ENCODE results near the gene TJP3. TPM values are rescaled to one million over a fixed set of nuclear protein-coding genes. Genes with fewer than 3 reads are reported as not detected.

TJP3 gene
- total RNA-seq, 4 donors from 2014 or later = 93.3 to 364 (median 286) TPM

DNA sequence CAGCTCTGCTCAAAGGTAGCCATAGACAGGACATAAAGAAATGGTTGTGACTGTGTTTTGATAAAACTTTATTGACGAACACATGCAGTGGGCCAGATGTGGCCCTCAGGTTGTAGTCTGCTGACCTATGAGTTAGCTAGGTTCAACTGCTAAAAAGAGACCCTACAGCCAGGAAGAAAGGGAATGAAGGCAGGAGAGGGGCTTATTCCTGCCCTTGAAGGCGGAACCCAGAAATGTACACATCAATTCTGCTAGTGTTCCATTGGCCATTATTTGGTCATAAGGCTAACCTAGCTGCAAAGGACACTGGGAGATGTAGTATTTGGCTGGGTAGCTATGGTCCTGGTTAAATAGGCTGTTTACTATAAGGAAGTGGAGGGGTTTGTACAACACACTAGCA lies 35.3 kb downstream of the TJP3 start:
- Histone ChIP-seq H3K9me3 (no peaks in the 10 kb centered on the region), H3K27ac (no peak overlapping the region), H3K4me1 (no peaks in the 10 kb centered on the region), H3K4me3 (no peak overlapping the region), H3K36me3 (peaks cover 0 to 69% (median 5%) of the 10 kb centered on the region in 3 donors), H3K27me3 (no peaks in the 10 kb centered on the region)
- DNase-seq = no peak
- TF ChIP-seq POLR2A (IDR thresholded peaks at IDR 0.05) = no peak
- TF ChIP-seq, protein P1, sequence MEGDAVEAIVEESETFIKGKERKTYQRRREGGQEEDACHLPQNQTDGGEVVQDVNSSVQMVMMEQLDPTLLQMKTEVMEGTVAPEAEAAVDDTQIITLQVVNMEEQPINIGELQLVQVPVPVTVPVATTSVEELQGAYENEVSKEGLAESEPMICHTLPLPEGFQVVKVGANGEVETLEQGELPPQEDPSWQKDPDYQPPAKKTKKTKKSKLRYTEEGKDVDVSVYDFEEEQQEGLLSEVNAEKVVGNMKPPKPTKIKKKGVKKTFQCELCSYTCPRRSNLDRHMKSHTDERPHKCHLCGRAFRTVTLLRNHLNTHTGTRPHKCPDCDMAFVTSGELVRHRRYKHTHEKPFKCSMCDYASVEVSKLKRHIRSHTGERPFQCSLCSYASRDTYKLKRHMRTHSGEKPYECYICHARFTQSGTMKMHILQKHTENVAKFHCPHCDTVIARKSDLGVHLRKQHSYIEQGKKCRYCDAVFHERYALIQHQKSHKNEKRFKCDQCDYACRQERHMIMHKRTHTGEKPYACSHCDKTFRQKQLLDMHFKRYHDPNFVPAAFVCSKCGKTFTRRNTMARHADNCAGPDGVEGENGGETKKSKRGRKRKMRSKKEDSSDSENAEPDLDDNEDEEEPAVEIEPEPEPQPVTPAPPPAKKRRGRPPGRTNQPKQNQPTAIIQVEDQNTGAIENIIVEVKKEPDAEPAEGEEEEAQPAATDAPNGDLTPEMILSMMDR (IDR thresholded peaks at IDR 0.05) = no peak

DNA sequence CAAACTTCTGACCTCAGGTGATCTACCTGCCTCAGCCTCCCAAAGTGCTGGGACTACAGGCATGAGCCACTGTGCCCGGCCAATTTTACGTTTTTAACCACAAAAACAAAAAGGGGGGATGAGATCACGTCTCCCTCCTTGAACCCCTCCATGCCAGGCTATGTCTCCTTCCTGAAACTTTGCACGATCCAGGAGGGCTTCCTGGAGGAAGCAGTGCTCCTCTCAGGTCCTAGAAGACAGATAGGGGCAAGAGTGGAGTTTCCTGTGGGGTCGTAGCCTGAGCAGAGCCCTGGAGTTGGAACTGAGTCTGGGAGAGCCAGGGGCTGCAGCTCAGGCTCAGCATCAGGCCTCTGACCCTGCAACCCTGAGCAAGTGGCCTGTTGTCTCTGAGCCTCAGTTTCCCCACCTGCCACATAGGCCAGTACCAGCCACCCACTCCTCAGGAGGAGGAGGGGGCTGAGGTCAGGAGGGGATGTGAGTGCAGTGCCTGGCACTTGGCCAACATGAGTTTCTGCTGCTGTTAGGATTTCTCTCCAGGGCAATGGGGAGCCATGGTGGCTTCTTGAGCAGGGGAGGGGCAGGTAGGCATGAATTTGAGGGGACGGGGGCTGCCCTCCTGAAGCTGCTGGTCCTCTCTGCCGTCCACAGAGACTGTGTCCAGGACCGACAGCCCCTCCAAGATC lies 37.3 kb downstream of the TJP3 start:
- TF ChIP-seq POLR2A (IDR thresholded peaks at IDR 0.05) = no peak
- TF ChIP-seq, protein P1 (IDR thresholded peaks at IDR 0.05) = no peak
- H3K36me3 ChIP-seq = peaks cover 0 to 71% (median 0%) of the 10 kb centered on the region in 3 donors
- H3K4me3 ChIP-seq = no peak overlapping the region
- no peaks in the 10 kb centered on the region for H3K4me1 ChIP-seq
- DNase-seq = no peak
- H3K27me3 ChIP-seq = no peaks in the 10 kb centered on the region
- H3K27ac ChIP-seq = no peak overlapping the region
- H3K9me3 ChIP-seq = no peaks in the 10 kb centered on the region

DNA sequence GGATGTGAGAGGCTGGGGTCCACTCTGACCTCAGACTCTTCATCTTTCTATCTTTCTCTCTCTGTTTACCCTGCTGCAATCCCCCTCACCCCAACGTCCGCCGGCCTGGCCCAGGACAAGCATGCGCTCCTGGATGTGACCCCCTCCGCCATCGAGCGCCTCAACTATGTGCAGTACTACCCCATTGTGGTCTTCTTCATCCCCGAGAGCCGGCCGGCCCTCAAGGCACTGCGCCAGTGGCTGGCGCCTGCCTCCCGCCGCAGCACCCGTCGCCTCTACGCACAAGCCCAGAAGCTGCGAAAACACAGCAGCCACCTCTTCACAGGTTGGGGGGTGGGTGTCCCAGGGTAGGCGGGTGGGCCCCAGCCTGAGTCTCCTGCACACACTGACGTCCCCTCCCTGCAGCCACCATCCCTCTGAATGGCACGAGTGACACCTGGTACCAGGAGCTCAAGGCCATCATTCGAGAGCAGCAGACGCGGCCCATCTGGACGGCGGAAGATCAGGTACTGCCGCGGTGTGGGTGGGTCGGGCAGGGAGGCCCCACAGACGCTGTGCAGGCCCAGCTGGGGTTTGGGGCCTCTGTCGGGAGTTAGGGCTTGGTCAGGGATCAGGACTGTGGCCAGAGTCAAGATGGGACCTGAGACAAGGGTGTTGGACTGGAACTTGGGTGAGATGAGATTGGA lies 38.3 kb downstream of the TJP3 start:
- no peaks in the 10 kb centered on the region for H3K27me3 ChIP-seq
- TF ChIP-seq, protein P1 (IDR thresholded peaks at IDR 0.05) = no peak
- no peak for TF ChIP-seq POLR2A (IDR thresholded peaks at IDR 0.05)
- H3K4me1 ChIP-seq = no peaks in the 10 kb centered on the region
- H3K36me3 ChIP-seq = peaks cover 0 to 72% (median 0%) of the 10 kb centered on the region in 3 donors
- H3K4me3 ChIP-seq = no peak overlapping the region
- no peak overlapping the region for H3K27ac ChIP-seq
- H3K9me3 ChIP-seq = no peaks in the 10 kb centered on the region
- DNase-seq = no peak

DNA sequence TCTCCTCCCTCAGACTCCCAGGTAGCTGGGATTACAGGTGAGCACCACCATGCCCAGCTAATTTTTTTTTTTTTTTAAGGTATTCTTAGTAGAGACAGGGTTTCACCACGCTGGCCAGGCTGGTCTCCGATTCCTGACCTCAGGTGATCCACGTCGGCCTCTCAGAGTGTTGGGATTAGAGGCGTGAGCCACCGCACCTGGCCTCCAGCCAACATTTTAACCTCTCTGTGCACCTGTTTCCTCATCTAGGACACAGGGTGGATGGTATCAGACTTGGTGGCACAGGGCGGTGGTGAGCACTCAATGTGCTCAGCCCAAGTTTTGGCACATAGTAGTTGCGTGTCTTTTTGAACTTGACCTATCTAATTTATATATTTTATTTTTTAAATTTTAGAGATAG lies 40.8 kb downstream of the TJP3 start:
- Histone ChIP-seq H3K4me1 (no peaks in the 10 kb centered on the region), H3K9me3 (no peaks in the 10 kb centered on the region), H3K27me3 (no peaks in the 10 kb centered on the region), H3K27ac (no peak overlapping the region), H3K36me3 (peaks cover 0 to 79% (median 0%) of the 10 kb centered on the region in 3 donors), H3K4me3 (no peak overlapping the region)
- no peak for DNase-seq
- no peak for TF ChIP-seq POLR2A (IDR thresholded peaks at IDR 0.05)
- TF ChIP-seq, protein P1 (IDR thresholded peaks at IDR 0.05) = no peak

DNA sequence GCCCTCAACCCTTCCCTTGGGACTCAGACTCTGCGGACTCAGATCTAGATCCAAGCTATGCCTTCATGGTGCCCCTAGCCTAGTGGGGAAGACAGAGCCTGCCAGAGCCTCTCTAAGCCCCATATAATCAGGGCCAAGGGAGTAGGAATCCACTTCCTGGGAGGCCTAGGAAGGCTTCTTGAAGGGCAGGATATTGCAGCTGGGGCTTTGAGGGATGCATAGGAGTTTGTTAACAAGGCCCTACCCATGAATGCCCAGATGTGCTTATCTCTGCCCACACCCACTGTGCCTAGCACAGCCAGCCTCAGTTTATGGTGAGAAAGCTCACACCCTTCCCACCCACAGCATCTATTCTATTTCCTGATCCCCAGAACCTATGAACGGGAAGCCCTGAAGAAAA lies 42.0 kb downstream of the TJP3 start:
- no peaks in the 10 kb centered on the region for H3K27me3 ChIP-seq
- H3K4me3 ChIP-seq = no peak overlapping the region
- peaks cover 0 to 81% (median 0%) of the 10 kb centered on the region in 3 donors for H3K36me3 ChIP-seq
- H3K9me3 ChIP-seq = no peaks in the 10 kb centered on the region
- H3K27ac ChIP-seq = no peak overlapping the region
- DNase-seq = no peak
- no peak for TF ChIP-seq POLR2A (IDR thresholded peaks at IDR 0.05)
- TF ChIP-seq, protein P1 (IDR thresholded peaks at IDR 0.05) = no peak
- no peaks in the 10 kb centered on the region for H3K4me1 ChIP-seq
